ENCODE data around the gene DPP10.

- no peak for TF ChIP-seq POLR2AphosphoS5 (IDR thresholded peaks at IDR 0.05; ENCODE audit: low read depth, low read length)
- no peak for TF ChIP-seq SIN3A (IDR thresholded peaks at IDR 0.05; ENCODE audit: borderline replicate concordance, insufficient read depth, low read depth, low read length)
- TF ChIP-seq CTCF (IDR thresholded peaks at IDR 0.05): no peak
- TF ChIP-seq REST (IDR thresholded peaks at IDR 0.05; ENCODE audit: insufficient read depth in 1 of 2, low read depth in 2 of 2, low read length in 1 of 2): no peak
Measured at GRCh38 chr2:115314119-115314518, 871.7 kb downstream of the DPP10 start.
